ENCODE measurements around the gene RAB7A. TPM values are rescaled to one million over a fixed set of nuclear protein-coding genes. Genes with fewer than 3 reads are reported as not detected.

The RAB7A gene
- total and polyA plus RNA-seq, 2 donors (not counting 1 experiment from before 2014, with no cell fraction given) = 54.2 to 415 TPM

- TF ChIP-seq EZH2 (IDR thresholded peaks at IDR 0.05; ENCODE audit: low read length, missing control alignments) = no peak
- TF ChIP-seq CTCF (conservative IDR thresholded peaks at IDR 0.05 in 1 of 2, IDR thresholded peaks at IDR 0.05 in 1 of 2; ENCODE audit: low read depth in 1 of 2, low read length in 2 of 2) = no peak
- Histone ChIP-seq H3K27me3 (ENCODE audit: control insufficient read depth, insufficient read depth, low read length) (no peaks in the 10 kb centered on the region), H3K36me3 (ENCODE audit: control insufficient read depth, insufficient read depth, low read length) (no peaks in the 10 kb centered on the region), H3K79me2 (ENCODE audit: control insufficient read depth, insufficient read depth, low read length) (no peaks in the 10 kb centered on the region), H3K9me3 (ENCODE audit: control insufficient read depth, insufficient read depth, low read depth, low read length) (no peaks in the 10 kb centered on the region), H3K4me2 (ENCODE audit: extremely low read depth, insufficient read depth, low read length) (peak overlapping the region; percentile 53), H3K27ac (ENCODE audit: insufficient read depth, low read length) (peak overlapping the region; percentile 93), H2AFZ (ENCODE audit: low read length) (peak overlapping the region; percentile 92), H4K20me1 (ENCODE audit: control insufficient read depth, extremely low read depth, insufficient read depth, low read length) (no peaks in the 10 kb centered on the region), H3K4me3 (replicated peaks in 1 of 4; ENCODE audit: control extremely low read depth in 1 of 4, insufficient read depth in 1 of 4, low read depth in 3 of 4, low read length in 4 of 4) (peak overlapping the region; percentile 42 to 81 (median 69)), H3K9ac (ENCODE audit: insufficient read depth, low read length) (peak overlapping the region; percentile 80), H3K4me1 (ENCODE audit: control insufficient read depth, extremely low read depth, insufficient read depth, low read length) (no peaks in the 10 kb centered on the region)
- no peak for DNase-seq (ENCODE audit: low read depth in 2 of 2)
Observed at GRCh38 chr3:128681369-128681829, 44.6 kb upstream of the RAB7A start.

- no peaks in the 10 kb centered on the region for H3K27me3 ChIP-seq (ENCODE audit: control insufficient read depth, insufficient read depth, low read length)
- no peak overlapping the region for H3K4me3 ChIP-seq (replicated peaks in 1 of 4; ENCODE audit: control extremely low read depth in 1 of 4, insufficient read depth in 1 of 4, low read depth in 3 of 4, low read length in 4 of 4)
- H4K20me1 ChIP-seq (ENCODE audit: control insufficient read depth, extremely low read depth, insufficient read depth, low read length) = no peaks in the 10 kb centered on the region
- no peaks in the 10 kb centered on the region for H3K36me3 ChIP-seq (ENCODE audit: control insufficient read depth, insufficient read depth, low read length)
- no peak for DNase-seq (ENCODE audit: low read depth in 2 of 2)
- no peaks in the 10 kb centered on the region for H3K9me3 ChIP-seq (ENCODE audit: control insufficient read depth, insufficient read depth, low read depth, low read length)
- H3K4me2 ChIP-seq (ENCODE audit: extremely low read depth, insufficient read depth, low read length) = no peak overlapping the region
- H3K27ac ChIP-seq (ENCODE audit: insufficient read depth, low read length) = no peak overlapping the region
- no peak overlapping the region for H2AFZ ChIP-seq (ENCODE audit: low read length)
- no peaks in the 10 kb centered on the region for H3K4me1 ChIP-seq (ENCODE audit: control insufficient read depth, extremely low read depth, insufficient read depth, low read length)
- H3K79me2 ChIP-seq (ENCODE audit: control insufficient read depth, insufficient read depth, low read length) = no peaks in the 10 kb centered on the region
- TF ChIP-seq EZH2 (IDR thresholded peaks at IDR 0.05; ENCODE audit: low read length, missing control alignments) = no peak
- TF ChIP-seq CTCF (conservative IDR thresholded peaks at IDR 0.05 in 1 of 2, IDR thresholded peaks at IDR 0.05 in 1 of 2; ENCODE audit: low read depth in 1 of 2, low read length in 2 of 2) = no peak
- no peak overlapping the region for H3K9ac ChIP-seq (ENCODE audit: insufficient read depth, low read length)
Observed at GRCh38 chr3:128683957-128684356, 42.0 kb upstream of the RAB7A start.

- Histone ChIP-seq H3K4me2 (ENCODE audit: extremely low read depth, insufficient read depth, low read length) (no peak overlapping the region), H2AFZ (ENCODE audit: low read length) (no peak overlapping the region), H3K36me3 (ENCODE audit: control insufficient read depth, insufficient read depth, low read length) (no peaks in the 10 kb centered on the region), H3K4me3 (replicated peaks in 1 of 4; ENCODE audit: control extremely low read depth in 1 of 4, insufficient read depth in 1 of 4, low read depth in 3 of 4, low read length in 4 of 4) (no peak overlapping the region), H3K9ac (ENCODE audit: insufficient read depth, low read length) (no peak overlapping the region), H4K20me1 (ENCODE audit: control insufficient read depth, extremely low read depth, insufficient read depth, low read length) (no peaks in the 10 kb centered on the region), H3K27ac (ENCODE audit: insufficient read depth, low read length) (no peak overlapping the region), H3K27me3 (ENCODE audit: control insufficient read depth, insufficient read depth, low read length) (no peaks in the 10 kb centered on the region), H3K79me2 (ENCODE audit: control insufficient read depth, insufficient read depth, low read length) (no peaks in the 10 kb centered on the region), H3K9me3 (ENCODE audit: control insufficient read depth, insufficient read depth, low read depth, low read length) (no peaks in the 10 kb centered on the region), H3K4me1 (ENCODE audit: control insufficient read depth, extremely low read depth, insufficient read depth, low read length) (no peaks in the 10 kb centered on the region)
- no peak for TF ChIP-seq EZH2 (IDR thresholded peaks at IDR 0.05; ENCODE audit: low read length, missing control alignments)
- no peak for TF ChIP-seq CTCF (conservative IDR thresholded peaks at IDR 0.05 in 1 of 2, IDR thresholded peaks at IDR 0.05 in 1 of 2; ENCODE audit: low read depth in 1 of 2, low read length in 2 of 2)
- no peak for DNase-seq (ENCODE audit: low read depth in 2 of 2)
Observed at GRCh38 chr3:128684986-128685726, 40.8 kb upstream of the RAB7A start.

Measured in fibroblast of lung (primary cell).